Measurements from ENCODE around the gene STRADA. TPM values are rescaled to one million over a fixed set of nuclear protein-coding genes. Genes with fewer than 3 reads are reported as not detected.

Gene STRADA
- total and polyA plus RNA-seq, 9 of the 15 experiments (the other 6 are each of a cell fraction or from before 2014, with no cell fraction given) = 6.6 to 33.0 (median 20.5) TPM

GRCh38 chr17:63718988-63719387, 22.6 kb downstream of the STRADA start (continued):
- TF ChIP-seq TFAP4 (CRISPR knock-in tag; IDR thresholded peaks at IDR 0.05; ENCODE audit: borderline replicate concordance) = no peak
- no peak for TF ChIP-seq ZC3H11A (IDR thresholded peaks at IDR 0.05; ENCODE audit: low read depth, low read length)
- no peak for TF ChIP-seq HDGF (IDR thresholded peaks at IDR 0.05)

- peaks cover 13% of the 10 kb centered on the region; the same call in 2 of the 3 replicates for H3K36me3 ChIP-seq (ENCODE audit: control insufficient read depth, insufficient read depth, low read length)
- H4K20me1 ChIP-seq (replicated peaks; ENCODE audit: control insufficient read depth, insufficient read depth, low read length) = no peaks in the 10 kb centered on the region
- no peak overlapping the region for H3K27ac ChIP-seq (ENCODE audit: extremely low read depth, low read depth, low read length)
- TF ChIP-seq ZFP30 (CRISPR knock-in tag; IDR thresholded peaks at IDR 0.05; ENCODE audit: borderline replicate concordance) = no peak
- no peak for TF ChIP-seq TOE1 (IDR thresholded peaks at IDR 0.05; ENCODE audit: borderline replicate concordance)
- TF ChIP-seq TOE1 (CRISPR knock-in tag; IDR thresholded peaks at IDR 0.05; ENCODE audit: borderline replicate concordance, low read depth) = no peak
- no peak for TF ChIP-seq LARP7 (IDR thresholded peaks at IDR 0.05)
- no peak for TF ChIP-seq ZNF133 (CRISPR knock-in tag; IDR thresholded peaks at IDR 0.05)
- no peak for TF ChIP-seq TCF7L2 (IDR thresholded peaks at IDR 0.05; ENCODE audit: low read depth, low read length)
- no peak for TF ChIP-seq SMARCC2 (IDR thresholded peaks at IDR 0.05; ENCODE audit: low read depth)
- TF ChIP-seq ATF1 (CRISPR knock-in tag; IDR thresholded peaks at IDR 0.05) = no peak
- no peak for TF ChIP-seq ATF1 (tag; IDR thresholded peaks at IDR 0.05)
- no peak for TF ChIP-seq FOXM1 (IDR thresholded peaks at IDR 0.05; ENCODE audit: low read depth)
- no peak for TF ChIP-seq FOXM1 (CRISPR knock-in tag; IDR thresholded peaks at IDR 0.05; ENCODE audit: low read depth)
- no peak for TF ChIP-seq ELF1 (tag; IDR thresholded peaks at IDR 0.05)
- no peak for TF ChIP-seq IFI16 (CRISPR knock-in tag; IDR thresholded peaks at IDR 0.05)
- TF ChIP-seq SNRNP70 (optimal IDR thresholded peaks at IDR 0.05; ENCODE audit: low read depth, low read length) = no peak
- TF ChIP-seq TARDBP (IDR thresholded peaks at IDR 0.05) = no peak
- no peak for TF ChIP-seq ZNF146 (CRISPR knock-in tag; IDR thresholded peaks at IDR 0.05; ENCODE audit: unreplicated experiment)
- TF ChIP-seq ZNF507 (tag; conservative IDR thresholded peaks at IDR 0.05) = no peak
- no peak for TF ChIP-seq ZNF354B (CRISPR knock-in tag; IDR thresholded peaks at IDR 0.05)
- no peak for TF ChIP-seq PRMT5 (CRISPR knock-in tag; IDR thresholded peaks at IDR 0.05)
- TF ChIP-seq PHB (CRISPR knock-in tag; IDR thresholded peaks at IDR 0.05) = no peak
- no peak for TF ChIP-seq ZNF444 (CRISPR knock-in tag; IDR thresholded peaks at IDR 0.05)
- TF ChIP-seq SP2 (IDR thresholded peaks at IDR 0.05; ENCODE audit: extremely low read depth, low read depth, low read length, poor library complexity, severe bottlenecking) = no peak
- in situ Hi-C loops (cut with MboI) (no loop called here), intact Hi-C loops (cut with micrococcal nuclease) (no loop called here)
- H3K27me3 ChIP-seq (ENCODE audit: control insufficient read depth in 2 of 2, insufficient read depth in 2 of 2, low read length in 2 of 2) = no peaks in the 10 kb centered on the region
- H3K79me2 ChIP-seq (ENCODE audit: control insufficient read depth, insufficient read depth, low read length) = no peaks in the 10 kb centered on the region
- no peak overlapping the region for H3K9ac ChIP-seq (ENCODE audit: insufficient read depth in 1 of 2, low read depth in 2 of 2, low read length in 2 of 2)
- ATAC-seq (no peak), FAIRE-seq (no peak), DNase-seq (ENCODE audit: extremely low read depth in 1 of 4, low spot score in 3 of 4) (no peak)
- H3K9me1 ChIP-seq (ENCODE audit: control insufficient read depth, insufficient read depth, low read length) = no peaks in the 10 kb centered on the region
- BruUV-seq (replicated peaks) = no TSS peak
- WGBS (ENCODE audit: insufficient coverage, low coverage, missing lambda C conversion rate) = 86% methylated on average over 3 of the region's 3 CpGs
- ChIA-PET POLR2A (interaction anchor here (0.8 kb wide), 1 partner anchor 8 kb away, joined by 3 read pairs; no protein-coding TSS in a partner anchor), CTCF (ENCODE audit: low intra/inter-chr PET ratio) (no interaction called here)
- no peak overlapping the region for H2AFZ ChIP-seq (ENCODE audit: low read depth, low read length)
- no peaks in the 10 kb centered on the region for H3K9me3 ChIP-seq (replicated peaks; ENCODE audit: control insufficient read depth, insufficient read depth, low read depth, low read length)
- H3K4me2 ChIP-seq (ENCODE audit: insufficient read depth, low read length) = no peak overlapping the region
- H3K4me3 ChIP-seq = no peak overlapping the region
- no peaks in the 10 kb centered on the region for H3K4me1 ChIP-seq (replicated peaks in 1 of 2; ENCODE audit: control insufficient read depth in 2 of 2, insufficient read depth in 2 of 2, low read length in 2 of 2)
Observed at GRCh38 chr17:63716426-63716825, 25.2 kb downstream of the STRADA start.

Data from K562 (cell line).